Stimulated activated CD4-positive, alpha-beta T cell treated with anti-CD3 and anti-CD28 coated beads, Interleukin-12 subunit alpha, Interleukin-12 subunit beta, amount 100 ng/mL, for 48 hours (primary cell): ENCODE measurements around the gene ASPN.

Experiments
- DNase-seq, 3 donors: peaks; one replicate each; pipeline ENCODE4 v3.0.0-alpha.2; 2020; ENCODE audit warnings: low read depth in 2 of 3, low spot score in 1 of 3

ASPN gene

GRCh38 chr9:92478783-92479182, 3.5 kb downstream of the ASPN start:
- no peak for DNase-seq

- DNase-seq = no peak
Measured at GRCh38 chr9:92476962-92477361, 5.3 kb downstream of the ASPN start.

- no peak for DNase-seq
Measured at GRCh38 chr9:92474587-92474986, 7.7 kb downstream of the ASPN start.

DNA sequence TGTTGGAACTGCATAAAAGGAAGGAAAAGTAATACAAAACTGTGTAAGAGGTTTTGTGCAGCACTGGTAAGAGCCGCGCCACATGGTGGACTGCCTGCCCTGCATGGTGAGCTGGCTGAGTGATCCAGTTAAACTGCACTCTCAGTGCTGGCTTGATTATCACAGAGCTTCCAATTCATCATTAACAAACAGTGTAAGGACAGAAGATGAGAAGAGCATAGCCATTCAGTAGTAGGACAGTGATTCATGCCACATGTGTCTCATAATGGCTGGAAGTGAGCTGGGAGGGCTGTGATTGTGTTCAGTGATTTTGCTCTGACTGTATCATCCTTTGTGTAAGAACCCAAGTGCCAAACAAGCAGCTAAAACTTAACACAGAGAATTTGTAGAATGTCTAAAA, 14.1 kb downstream of the ASPN start:
- DNase-seq = no peak

GRCh38 chr9:92467511-92467910, 14.8 kb downstream of the ASPN start:
- DNase-seq = no peak

- no peak for DNase-seq
Measured at GRCh38 chr9:92467041-92467440, 15.3 kb downstream of the ASPN start.

DNA sequence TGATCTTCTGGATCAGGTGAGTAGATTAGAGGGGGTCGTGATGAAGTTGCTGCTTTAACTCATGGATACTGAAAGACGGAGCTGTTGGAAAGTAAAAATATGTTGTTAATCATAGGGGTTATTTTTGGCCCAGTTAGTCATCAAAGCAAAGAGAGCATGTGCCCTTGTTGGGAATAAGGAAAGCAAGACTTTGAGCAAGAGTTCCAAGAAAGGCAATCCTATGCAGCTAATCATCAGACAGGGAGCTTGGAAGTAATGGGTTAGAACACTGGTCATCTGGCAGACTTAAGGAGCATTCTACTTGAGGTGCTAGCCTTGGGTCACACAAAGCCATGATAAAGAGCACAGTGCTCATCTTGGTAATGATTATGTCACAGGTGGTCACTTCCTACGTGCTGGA, 18.3 kb downstream of the ASPN start:
- no peak for DNase-seq

GRCh38 chr9:92463387-92463786, 18.9 kb downstream of the ASPN start:
- no peak for DNase-seq

DNA sequence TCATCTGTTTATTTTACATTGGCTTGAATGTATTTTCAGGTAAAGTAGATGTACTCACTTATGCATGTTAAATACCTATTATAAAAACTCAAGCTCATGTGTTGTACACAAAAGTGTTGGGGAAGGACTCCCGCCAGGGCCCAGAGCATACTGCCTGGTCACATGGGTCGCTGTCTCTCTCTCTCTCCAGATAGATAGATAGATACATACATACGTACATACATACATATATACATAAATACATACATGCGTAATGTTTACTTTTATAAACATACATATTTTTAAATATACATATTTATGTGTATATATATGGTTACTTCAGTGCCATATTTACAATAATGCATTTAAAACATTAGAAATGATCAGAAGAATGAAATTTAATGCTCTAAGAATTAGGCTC, 24.7 kb downstream of the ASPN start:
- DNase-seq = no peak

DNA sequence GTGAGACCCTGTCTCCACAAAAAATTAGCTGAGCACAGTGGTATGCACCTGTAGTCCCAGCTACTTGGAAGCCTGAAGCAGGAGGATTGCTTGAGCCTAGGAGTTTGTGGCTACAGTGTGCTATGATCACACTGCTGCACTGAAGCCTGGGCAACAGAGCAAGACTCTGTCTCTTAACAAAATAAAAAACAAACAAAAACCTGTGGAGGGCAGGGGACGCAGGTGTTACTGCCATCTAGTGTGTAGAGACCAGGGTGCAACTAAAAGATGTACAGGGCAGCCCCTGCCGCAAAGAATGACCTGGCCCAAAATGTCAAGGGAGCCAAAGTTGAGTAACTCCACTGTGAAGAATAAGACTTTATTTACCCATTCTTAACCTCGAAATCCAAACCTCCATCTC, 27.1 kb downstream of the ASPN start:
- DNase-seq = no peak

DNA sequence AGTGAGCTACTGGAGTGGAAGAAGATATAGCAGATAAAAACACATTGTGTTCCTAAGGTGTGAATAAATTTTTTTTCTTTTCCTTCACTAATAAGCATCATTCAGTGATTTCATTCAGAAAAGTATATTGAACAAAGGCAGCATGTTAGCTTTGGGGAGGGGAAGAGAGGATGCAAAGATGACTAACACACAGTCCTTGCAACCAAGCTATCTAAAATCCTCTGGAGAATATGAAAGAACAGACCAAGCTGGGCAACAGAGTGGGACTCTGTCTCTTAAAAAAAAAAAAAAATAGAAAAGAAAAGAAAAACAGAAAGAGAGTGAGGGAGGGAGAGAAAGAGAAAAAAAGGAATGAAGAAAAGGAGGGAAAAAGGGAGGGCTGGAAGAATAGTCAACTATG, 35.8 kb downstream of the ASPN start:
- no peak for DNase-seq

DNA sequence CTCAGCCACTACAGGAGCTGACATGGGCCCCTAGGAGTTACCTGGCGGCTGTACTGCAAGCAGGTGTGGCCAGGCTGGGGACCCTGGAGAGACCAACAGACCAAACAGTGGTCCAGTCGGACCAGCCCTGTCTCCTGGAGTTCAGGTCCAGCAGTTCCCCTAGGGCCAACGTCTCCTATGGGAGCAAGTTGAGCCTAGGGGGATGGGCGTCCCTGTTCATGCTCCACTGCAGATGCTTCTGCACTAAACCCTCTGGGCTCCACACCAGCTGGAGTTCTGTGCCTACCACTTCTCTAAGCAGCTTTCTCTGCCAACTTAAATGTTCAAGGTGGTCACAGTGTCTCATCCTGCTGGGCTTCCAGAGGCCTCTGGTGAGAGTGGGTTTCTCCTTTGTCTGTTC, 37.5 kb downstream of the ASPN start:
- no peak for DNase-seq

GRCh38 chr9:92440751-92441046, 41.6 kb downstream of the ASPN start:
- no peak for DNase-seq

DNA sequence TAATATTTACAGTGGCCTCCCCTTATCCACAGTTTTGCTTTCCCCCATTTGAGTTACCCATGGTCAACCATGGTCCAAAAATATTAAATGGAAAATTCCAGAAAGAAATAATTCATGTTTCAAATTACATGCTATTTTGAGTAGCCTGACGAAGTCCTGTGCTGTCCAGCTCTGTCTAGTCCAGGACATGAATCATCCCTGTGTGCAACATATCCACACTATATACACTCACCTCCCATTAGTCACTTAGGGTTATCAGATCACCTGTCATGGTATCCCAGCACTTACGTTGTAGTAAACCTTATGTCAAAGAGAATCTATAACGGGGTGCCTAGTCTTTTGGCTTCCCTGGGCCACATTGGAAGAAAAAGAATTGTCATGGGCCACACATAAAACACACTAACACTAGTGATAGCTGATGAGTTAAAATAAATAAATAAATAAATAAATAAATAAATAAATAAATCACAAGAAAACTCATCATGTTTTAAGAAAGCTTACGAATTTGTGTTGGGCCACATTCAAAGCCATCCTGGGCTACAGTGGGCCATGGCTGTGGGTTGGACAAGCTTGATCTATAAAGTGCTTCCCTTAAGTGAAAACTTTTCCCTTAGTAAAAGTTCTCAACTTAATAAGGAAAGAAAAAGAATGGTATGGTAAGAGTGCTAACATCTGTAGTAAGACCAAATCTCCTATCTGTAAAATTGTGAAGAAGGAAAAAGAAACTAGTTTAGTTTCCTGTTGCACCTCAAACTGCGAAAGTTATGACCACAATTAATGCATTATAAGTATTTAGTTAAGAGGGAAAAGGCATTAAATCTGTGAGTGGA, 42.2 kb downstream of the ASPN start:
- no peak for DNase-seq

DNA sequence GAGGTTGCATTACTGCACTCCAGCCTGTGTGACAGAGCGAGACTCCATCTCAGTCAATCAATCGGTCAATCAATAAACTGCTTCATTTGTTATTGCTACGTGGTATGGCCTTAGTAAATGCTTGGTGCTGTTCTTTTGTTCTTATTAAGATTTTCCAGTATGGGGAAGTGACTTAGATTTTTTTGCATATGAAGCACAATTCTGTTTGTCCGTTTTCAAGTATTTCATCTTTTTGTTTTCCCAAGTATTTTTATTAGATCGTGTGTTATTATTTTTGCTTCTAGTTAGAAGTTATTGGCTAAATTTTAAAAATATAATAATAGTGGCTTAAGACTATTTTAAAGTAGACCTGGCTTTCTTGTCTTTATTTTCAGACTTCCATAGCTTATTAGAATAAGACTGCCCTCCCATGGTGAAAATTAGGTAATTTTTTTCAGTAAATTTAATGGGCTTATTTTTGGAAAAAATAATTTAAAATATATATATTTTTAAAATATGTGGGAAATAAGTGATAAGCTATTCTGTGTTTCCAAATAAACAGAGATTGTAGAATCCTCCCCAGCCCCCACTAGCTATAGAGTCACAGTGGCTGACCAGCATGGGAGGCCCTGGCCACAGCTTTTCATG, 43.3 kb downstream of the ASPN start:
- no peak for DNase-seq

DNA sequence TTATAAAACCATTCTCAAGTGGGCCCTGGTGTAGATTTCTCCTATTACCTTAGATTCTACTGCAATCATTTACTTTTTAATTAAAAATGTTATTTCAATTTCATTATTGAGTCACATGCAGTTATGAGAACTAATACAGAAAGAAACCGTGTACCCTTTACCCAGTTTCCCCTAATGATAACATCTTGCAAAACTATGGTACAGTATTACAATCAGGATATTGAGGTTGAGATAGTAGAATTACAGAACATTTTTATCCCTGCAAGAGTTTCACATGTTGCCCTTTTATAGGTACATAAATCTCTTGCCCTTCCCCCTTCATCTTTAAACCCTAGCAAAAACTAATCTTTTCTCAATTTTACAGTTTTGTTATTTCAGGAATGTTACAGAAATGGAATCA, 47.0 kb downstream of the ASPN start:
- no peak for DNase-seq

DNA sequence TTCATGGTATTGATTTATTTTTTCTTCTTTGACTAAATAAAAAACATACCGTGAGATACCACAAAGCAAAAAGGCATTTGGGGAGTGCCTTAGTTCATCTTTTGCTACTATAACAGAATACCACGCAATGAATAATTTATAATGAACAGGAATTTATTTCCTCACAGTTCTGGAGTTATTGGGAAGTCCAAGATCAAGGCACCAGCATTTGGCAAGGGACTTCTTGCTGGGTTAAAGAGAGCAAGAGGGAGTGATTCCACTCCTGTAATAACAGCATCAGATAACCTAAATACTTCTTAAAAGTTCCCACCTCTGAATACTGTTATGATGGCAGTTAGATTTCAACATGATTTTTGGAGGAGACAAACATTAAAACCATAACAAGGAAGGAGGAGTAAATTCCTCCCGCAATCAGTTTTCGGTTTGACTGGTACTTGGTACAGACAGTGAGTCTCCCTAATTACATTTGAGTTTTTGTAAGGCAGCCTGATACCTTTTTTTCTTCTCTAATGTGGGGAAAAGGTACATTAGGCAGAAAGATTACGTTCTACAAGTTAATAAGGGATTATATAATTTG, 49.2 kb downstream of the ASPN start:
- DNase-seq = no peak

- no peak for DNase-seq
Measured at GRCh38 chr9:92432350-92432749, 50.0 kb downstream of the ASPN start.

- no peak for DNase-seq
Measured at GRCh38 chr9:92429836-92430235, 52.5 kb downstream of the ASPN start.

- no peak for DNase-seq
Measured at GRCh38 chr9:92426501-92427145, 55.7 kb downstream of the ASPN start.

DNA sequence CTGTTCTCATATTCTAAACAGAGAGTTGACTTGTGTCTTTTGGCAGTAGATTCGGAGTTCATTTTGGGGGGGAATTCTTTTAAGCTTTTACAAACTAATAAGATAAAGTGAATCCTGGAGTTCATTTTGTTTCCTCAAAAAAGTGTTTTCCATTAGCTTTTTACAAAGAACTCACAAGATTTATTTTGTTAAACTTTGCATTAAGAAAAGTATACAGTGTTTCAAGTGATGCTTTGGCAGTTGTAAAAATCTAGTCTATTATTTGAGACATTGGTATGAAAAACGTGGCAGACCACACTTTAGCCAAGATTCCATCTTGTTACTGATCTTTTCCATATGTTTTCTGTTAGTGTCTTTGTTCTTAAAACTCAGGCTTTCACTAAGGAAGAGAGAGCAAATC, 56.8 kb downstream of the ASPN start:
- DNase-seq = no peak

DNA sequence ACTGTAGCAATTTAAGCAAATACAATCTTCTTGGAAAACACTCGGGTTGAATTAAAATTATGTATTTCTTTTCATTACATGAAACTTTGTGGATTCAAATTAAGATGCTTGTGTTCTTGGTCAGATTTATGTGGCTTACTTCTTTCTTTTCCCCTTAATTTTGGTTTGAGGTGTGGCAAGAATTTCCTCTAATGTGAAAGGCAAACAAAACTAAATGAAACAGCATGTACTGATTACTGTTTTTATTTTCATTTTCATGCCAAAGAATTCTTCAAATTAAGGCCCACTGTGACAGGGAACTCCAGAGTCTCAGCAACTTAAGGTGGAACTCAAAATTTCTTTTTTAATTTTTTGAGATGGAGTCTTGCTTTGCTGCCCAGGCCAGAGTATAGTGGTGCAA, 58.0 kb downstream of the ASPN start, which contains the start of gene OMD:
Gene OMD, minus strand, starts transcription at position 132 of the 400 bp plus-strand sequence. CDS start 6,913 bp downstream, outside the sequence.
- no peak for DNase-seq
